Stimulated activated CD8-positive, alpha-beta memory T cell treated with anti-CD3 and anti-CD28 coated beads, Interleukin-4, amount 100 ng/mL, for 1 hour (primary cell): ENCODE results near the gene DCN.
"Not testable (repeated sequence)": the region's sequence is repeated elsewhere in the genome, so short reads cannot be mapped to it uniquely, and the experiment has no call there.

ENCODE experiments used
- DNase-seq, 2 donors: peaks; one replicate each; pipeline ENCODE4 v3.0.0-alpha.2; 2020; ENCODE audit warnings: low read depth in 2 of 2, low spot score in 1 of 2

DCN gene, protein sequence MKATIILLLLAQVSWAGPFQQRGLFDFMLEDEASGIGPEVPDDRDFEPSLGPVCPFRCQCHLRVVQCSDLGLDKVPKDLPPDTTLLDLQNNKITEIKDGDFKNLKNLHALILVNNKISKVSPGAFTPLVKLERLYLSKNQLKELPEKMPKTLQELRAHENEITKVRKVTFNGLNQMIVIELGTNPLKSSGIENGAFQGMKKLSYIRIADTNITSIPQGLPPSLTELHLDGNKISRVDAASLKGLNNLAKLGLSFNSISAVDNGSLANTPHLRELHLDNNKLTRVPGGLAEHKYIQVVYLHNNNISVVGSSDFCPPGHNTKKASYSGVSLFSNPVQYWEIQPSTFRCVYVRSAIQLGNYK

DNA sequence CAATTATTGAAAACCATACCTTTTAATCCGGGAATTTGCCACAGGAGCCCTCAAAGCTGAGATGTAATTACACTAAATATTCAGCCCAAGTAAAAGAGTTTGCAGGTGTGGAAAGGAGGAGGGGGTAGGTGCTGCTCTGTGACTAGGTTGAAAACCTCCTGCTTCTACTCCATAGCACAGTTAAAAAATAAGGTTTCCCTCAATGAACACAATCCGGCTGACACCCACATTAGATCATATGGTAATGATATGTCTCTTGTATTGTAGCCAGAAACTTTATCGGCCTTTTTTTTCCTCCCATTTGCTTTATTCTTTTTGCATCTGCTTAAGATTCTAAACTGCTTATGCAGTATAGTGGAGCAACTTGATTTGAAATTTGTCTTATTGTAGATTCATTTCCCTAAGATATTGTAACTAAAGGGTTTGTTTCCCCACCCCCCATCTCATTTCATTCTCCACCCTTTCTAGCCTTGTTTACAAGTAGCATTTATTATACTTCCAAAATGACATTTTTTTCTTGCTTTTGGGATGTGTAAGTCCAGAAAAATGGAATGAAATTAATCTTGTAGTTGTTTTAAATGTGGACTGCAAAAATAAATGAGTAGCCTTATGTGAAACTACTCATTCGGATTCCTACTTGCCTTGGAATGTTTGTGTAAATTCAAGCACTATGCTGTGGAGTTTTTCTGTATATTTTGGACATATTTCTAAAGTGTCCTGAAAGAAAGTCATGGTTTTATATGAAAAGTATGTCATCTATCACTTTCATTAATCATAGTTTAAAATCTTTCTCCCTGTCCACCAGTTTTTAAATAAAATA, at the start of gene DCN:
Gene DCN, minus strand, starts transcription at position 182 of the 820 bp plus-strand sequence. CDS start 4,265 bp downstream, outside the sequence.
- no peak for DNase-seq

DNA sequence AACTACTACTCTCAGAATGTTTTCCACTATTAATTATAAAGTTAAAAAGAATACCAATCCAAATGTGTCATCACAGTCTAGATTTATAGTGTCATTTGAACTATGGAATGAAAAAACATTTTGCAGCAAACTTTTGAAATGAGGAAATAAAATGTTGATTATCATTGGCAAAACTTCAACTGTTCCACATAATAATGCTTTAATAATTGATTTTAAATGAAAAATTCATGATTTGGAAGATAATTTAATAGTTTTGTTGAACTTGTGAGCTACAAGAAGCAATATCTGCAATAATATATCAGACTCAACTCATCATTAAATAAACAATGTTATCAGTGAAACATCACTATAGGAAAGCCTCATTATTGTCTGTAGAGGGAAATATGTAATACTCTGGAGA, 48.2 kb upstream of the DCN start:
- no peak for DNase-seq

DNA sequence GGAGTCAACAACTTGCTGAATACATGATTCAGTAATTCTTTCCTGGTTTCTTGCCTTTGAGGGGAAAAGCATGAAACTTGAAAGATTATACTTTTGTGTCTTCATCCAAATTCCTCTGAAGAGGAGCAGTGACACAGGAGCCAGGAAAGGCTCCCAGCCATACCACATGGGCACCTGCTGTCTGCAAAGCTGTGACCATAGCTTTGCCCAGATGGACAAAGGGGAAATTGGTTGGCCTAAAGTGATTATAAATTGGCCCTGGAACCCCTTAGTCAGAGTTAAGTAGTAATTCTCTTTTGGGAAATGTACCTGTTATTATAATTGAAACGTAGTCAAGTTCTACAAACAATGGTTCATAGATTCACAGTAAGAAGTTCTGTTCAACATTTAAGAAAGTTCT, 44.3 kb upstream of the DCN start:
- DNase-seq, result no peak

DNA sequence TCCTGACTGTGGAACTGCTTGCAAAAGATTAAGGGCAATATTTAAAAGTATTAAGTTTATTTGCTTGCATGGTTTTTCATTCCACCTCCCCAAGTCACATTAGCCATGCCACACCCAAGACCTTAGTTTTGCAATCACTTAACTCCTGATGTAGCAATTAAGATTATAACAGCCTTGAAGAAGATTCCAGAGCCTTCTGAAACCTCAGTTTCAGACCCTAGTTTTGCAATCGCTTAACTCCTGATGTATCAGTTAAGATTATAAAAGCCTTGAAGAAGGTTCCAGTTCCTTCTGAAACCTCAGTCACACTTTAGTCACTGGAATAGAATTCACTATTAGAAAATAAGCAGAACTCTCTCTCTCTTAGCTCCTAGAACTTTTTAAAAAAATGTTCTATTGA, 42.7 kb upstream of the DCN start:
- DNase-seq, result no peak

DNA sequence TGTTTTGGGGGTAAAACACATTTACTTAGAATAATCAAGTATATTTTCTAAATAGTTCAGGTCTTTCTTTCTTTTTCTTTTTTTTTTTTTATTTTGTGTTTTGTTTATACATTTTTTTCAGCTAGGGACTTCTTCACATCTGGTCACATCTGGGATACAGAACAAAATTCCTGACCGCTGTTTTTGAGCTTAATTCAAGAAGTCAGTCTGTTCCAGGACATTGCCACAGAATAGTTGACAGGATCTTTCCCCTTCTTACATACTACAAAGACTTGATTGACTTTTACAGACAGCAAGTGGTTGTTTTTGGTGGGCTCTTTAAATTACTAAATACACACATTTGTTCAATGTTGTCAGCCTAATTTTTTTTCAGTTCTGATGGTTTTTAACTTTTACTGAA, 41.8 kb upstream of the DCN start:
- no peak for DNase-seq

DNA sequence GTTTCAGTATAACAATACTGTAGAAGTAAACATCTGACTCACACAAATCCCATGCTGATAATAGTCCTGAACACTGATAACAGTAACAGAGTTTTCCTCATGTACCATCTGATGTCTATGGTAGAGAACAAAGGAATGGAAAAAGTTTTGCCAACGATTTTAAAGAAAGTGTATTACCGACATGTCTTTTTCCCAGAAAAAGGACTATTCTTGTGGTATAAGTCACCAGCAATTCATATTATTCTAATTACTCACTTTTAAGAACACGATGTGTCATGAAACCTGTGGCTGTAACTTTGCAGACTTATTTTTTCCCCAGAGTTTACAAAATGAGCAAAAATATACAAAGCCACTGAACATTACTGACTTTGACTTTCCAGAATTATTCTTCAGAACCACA, 40.1 kb upstream of the DCN start:
- DNase-seq, result no peak

DNA sequence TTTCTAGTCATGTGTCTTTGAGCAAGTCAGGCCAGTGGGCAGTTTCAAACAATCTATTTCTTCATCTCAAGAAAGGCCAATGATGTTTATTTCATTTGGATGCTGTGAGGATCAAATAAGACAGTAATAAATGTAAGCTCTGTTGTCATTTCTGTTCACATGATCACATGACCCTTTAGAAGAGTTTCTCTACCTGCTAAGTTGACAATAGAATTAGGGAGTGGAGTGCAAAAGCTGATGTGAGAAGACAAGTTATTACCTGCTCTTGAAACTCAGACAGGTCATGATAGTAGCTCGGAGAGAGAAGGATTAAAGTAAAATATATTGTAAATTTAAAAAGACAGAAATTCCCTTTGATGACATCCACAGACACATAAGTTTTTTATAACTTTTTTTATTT, 37.3 kb upstream of the DCN start:
- DNase-seq, result no peak

DNA sequence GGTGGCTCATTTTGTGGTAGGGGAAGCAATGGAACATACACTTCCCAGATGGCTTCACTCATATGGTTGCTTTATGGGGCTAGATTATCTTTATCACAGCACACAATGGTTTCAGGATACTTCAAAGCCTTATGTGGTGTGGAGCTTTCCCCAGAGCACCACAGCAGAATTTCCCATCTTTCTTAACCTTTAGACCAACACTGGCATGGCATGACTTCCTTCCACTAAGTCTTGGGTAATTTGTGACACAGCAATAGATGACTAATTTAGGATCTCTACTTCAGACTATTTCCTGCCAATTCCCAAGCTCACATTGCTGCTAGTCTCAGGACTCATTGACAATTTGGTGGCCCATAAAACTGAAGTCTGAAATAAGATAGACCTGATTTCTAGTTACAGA, 36.9 kb upstream of the DCN start:
- DNase-seq, result no peak

DNA sequence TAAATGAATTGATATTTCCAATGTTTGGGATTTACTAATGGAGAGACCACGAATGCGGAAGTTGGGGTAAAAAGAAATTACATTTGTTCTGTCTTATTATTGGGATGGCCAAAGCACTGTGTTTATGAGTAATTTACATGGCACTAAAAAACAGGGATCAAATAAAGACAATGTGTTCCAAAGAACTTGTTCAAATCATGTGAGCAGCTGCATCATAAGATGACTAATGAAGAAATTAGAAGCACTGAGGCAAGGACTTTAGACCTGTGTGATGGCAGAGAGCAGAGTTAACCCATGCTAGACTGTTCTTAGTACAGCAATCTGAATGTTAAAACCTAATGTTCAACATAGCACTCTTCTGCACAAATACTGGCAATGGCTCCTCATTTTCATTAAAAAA, 34.3 kb upstream of the DCN start:
- no peak for DNase-seq

DNA sequence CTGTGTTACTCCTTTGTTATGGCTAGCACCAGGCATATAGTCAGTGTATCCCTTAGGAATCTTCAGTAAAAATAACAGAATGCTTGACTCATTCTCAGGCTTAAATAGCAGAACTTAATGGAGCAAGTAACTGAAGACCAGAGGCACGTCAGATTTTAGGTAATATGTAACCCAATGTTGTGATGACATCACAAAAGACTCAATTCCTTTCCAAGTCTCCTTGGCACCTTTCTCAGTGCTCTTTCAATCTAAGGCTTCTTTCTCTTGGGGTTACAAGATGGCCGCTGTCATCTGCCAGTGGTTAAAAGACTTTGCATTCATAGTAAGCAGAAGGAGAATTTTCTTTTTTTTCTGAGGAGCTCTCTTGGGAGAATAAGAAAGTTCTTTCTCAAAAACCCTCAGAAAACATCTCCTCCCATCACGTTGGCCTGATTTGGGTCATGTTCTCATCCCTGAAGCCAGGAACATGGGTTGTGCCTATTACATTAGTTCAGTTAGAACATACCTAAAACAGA, 33.4 kb upstream of the DCN start:
- no peak for DNase-seq

DNA sequence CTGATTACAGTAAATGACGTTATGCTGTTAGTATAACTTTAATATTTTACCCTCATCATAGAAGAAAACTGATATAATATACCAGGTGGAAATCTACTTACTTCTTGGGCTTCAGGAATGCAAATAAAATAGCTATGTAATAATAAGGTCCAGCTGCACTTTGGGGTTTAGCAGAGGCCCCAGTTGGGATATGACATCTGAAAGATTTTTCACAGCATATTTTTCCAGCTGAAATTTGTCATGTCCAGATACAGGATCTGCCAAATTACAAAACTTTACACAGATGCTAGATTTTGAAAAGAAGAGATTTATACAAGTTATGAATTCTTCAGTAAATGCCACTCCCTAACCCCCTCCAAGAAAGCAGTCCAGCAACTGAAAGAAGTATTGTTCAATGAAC, 29.2 kb upstream of the DCN start:
- DNase-seq, result no peak

DNA sequence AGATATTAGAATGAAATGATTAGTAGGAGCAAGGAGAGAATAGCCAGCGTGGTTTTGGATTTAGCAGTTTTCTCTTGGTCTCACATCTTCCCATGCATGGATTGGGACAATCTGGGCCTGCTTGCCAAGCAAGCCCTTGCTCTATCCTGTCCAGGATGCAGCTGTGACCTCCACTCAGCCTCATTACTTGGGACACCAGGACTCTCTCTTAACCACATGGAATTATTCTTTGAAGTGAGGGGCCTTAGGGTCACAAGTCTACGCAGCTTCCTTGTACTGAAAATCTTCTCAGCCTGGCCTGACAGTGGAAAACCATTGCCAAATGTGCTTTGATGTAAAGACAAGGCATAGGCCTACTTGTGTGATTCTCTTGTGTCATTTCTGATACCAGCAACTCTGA, 28.0 kb upstream of the DCN start:
- no peak for DNase-seq

DNA sequence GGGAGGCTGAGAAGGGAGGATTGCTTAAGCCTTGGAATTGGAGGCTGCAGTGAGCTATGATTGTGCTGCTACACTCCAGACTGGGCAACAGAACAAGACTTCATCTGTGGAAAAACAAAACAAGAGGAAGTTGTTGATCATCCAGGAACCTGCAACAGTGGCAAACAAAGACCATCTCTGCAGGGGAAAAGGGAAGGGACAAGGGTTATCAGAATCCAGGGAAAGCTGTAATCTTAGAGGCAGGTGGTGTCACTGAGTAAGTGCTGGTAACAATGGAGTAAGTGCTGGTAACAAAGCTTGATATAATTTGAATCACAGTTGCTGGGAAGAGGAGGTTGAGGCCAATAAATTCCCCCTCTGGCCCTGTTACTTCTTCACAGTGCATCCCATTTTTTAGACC, 27.5 kb upstream of the DCN start:
- no peak for DNase-seq

DNA sequence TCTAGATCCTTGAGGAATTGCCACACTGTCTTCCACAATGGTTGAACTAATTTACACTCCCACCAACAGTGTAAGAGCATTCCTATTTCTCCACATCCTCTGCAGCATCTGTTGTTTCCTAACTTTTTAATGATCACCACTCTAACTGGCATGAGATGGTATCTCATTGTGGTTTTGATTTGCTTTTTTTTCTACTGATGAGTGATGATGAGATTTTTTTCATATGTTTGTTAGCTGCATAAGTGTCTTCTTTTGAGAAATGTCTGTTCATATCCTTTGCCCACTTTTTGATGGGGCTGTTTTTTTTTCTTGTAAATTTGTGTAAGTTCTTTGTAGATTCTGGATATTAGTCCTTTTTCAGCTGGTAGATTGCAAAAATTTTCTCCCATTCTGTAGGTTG, 24.7 kb upstream of the DCN start:
- not testable (repeated sequence) for DNase-seq

DNA sequence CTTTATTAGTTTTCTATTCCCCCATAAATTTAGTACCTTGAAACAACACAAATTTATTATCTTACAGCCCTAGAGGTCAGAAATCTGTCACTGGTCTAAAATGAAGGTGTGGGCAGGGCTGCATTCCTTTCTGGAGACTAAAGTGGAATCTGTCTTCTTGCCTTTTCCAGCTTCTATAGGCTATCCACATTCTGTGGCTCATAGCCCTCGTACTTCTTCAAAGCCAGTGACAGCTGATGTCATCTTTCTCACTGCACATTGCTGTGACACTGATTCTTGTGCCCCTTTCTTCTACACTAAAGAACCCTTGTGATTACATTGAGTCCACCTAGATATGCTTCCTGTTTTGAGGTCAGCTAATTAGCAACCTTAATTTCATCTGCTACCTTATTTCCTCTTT, 23.2 kb upstream of the DCN start:
- DNase-seq, result no peak

DNA sequence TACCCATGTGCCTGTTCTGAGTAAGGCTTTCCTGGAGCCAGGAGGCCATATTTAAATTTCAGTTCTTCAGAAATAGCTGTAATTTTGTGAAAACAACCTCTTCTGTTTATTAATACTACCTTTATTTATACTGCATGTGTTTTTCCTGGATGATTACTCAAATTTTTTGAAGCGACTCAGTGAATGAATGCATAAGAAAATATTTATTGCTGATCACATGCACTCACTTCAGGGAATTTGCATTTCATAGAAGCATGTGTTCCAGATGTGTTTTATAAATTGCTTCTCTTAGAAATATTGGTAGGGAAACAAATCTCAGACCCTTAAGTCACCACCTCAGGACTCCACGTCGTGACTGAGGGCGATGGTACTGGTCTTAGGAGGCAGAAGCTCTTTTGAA, 21.8 kb upstream of the DCN start:
- DNase-seq, result no peak

DNA sequence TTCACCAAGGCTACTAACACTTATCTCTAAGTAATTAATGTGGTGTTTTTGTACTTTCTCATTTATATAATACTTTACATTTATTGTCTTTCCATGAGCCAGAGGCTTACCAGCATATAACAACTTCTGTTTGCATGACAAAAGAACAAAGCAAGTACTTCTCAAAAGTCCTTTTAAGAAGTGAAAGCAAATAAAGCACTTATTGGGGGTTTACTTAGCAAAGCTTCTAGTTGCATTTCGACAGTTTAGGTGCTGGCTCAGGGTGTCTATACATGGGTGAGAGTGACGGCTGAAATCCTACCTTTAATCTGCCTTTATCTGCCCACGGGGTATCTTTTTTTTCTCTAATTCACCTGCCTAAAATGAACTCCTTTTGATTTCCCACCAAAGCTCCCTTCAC, 21.0 kb upstream of the DCN start:
- no peak for DNase-seq

DNA sequence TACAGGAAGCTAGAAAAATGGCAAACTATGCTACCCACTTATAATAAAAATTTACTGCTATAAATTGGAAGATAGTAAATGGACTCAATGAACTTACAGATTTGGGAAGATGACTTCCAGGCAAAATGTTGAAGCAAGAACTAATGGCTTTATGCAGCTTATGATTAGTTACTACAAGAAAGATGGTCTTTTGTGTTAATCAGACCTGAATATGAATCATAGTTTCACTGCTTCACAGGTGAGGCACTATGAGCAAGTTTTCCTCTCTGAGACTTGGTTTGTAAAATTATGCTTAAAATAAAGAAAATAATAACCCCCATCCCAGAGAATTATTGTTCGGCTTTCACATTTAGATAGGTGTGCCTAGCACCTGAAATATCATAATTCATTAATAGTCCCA, 19.8 kb upstream of the DCN start:
- DNase-seq, result no peak

DNA sequence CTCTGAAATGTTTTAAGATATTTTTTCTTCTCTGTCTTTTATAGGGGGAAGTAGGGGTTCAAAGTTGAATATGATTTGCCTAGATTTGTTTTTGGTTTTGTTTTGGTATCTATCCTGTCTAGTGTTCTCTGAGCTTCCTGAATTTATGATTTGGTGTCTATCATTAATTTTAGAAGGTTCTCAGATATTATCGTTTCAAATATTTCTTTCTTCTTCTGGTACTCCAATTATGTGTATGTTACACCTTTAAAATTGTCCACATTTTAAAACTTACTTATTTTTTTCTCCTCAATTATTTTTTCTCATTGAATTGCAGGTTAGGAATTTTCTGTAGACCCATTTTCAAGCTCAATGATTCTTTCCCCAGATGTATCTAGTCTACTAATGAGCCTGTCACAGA, 13.8 kb upstream of the DCN start:
- no peak for DNase-seq

DNA sequence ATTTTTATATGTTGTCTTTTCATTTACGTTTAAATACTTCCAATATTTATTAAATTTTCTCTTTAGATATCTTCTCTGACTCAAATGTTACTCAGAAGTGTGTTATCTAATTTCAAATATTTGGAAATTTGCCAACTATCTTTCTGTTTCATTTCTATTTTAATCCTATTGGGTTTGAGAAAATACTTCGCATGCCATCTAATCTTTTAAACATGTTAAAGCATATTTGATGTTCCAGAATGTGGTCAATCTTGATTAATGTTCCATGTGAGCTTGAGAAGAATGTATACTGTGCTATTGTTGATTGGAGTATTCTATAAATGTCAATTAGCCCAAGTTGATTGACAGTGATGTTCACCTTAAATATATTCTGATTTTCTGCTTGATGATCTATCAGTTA, 11.9 kb upstream of the DCN start:
- DNase-seq, result no peak

DNA sequence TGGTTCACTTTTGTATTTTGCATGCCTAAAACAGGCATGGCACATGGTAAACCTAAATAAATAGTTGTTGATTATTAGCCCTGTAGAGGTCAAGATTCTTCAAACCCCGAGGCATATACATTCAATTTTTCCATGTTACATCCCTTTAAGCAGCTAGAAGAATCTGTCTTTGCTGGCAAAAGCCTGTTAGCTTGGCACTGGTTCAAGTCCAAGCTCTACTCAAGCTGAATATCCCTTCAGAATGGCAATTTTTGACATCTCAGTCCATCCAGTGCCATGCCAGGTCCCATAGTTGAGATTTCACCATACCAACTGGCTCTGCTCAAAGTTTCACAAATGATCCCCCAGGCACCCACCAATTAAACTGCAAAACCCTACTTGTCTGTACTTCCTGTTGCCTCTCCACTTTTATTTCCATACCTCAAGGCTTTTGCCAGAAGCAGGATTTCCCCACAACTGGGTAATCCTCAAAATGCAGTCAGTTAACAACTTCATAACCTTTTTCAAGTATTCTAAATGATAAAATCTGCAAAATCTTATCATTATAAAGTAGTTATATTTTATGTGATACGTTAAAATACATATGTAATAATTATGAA, 9.0 kb upstream of the DCN start:
- DNase-seq, result no peak

DNA sequence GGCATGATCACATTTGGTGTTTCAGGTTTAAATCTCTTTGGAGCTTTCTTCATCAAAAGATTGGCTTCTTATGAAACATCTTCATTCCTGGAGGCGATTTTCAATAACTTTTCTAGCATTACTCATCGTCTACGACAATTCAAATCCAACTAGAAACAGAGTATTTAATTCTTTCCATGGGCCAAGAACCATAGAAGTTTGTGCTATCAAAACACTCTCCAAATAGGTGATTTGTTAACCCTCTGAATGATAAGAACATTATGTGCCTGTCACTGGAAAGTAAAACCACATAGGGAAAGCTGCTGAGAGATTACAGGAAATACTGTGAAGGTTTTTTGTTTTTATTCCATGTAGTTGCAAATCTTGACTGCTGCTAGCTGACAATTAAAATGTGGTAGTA, 6.9 kb upstream of the DCN start:
- no peak for DNase-seq
